GDM1 (cell line): ENCODE data around the gene FSD2.
"Not testable (repeated sequence)": the region's sequence is repeated elsewhere in the genome, so short reads cannot be mapped to it uniquely, and the experiment has no call there.

Experiments
- DNase-seq: peaks from one replicate; lab custom pipeline; 2025; lab: John Stamatoyannopoulos, UW

The FSD2 gene

DNA sequence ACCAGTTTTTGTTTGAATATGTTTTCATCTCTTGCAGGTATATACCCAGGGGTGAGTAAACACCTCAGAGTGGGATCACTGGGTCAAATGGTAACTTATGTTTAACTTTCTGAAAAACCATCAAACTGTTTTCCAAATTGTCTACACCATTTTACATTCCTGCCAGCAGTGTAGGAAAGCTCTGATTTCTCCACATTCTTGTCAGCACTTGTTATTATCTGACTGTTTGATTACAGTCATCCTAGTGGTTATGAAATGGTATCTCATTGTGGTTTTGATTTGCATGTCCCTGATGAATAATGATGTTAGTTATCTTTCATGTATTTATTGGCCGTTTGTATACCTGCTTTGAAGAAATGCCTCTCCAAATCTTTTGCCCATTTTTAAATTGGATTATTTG lies 13.8 kb downstream of the FSD2 start:
- no peak for DNase-seq

GRCh38 chr15:82790321-82790720 lies 15.5 kb downstream of the FSD2 start:
- DNase-seq, result no peak

GRCh38 chr15:82789491-82789890 lies 16.4 kb downstream of the FSD2 start:
- DNase-seq, result no peak

GRCh38 chr15:82788496-82788895 lies 17.4 kb downstream of the FSD2 start:
- DNase-seq, result no peak

DNA sequence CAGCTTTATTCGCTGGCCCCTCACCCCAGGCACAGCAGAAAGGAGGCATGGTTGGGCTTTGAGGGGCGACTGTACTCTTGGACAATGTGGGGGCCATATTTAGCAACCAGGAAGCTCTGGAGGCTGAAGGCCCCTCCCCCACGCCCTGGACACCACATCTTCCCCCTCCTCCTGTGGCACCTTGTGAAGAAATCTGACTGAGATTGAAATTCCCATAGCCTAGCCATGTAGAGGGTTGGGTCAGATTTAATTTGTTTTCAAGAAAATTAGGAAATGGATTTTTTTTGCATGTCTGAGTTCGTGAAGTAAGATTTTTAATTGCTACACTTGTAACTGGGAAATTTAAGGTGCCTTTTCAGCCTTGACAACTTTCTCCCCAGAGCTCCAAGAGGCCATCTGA lies 24.5 kb downstream of the FSD2 start:
- DNase-seq, result no peak

GRCh38 chr15:82778755-82779154 lies 27.1 kb downstream of the FSD2 start:
- no peak for DNase-seq

DNA sequence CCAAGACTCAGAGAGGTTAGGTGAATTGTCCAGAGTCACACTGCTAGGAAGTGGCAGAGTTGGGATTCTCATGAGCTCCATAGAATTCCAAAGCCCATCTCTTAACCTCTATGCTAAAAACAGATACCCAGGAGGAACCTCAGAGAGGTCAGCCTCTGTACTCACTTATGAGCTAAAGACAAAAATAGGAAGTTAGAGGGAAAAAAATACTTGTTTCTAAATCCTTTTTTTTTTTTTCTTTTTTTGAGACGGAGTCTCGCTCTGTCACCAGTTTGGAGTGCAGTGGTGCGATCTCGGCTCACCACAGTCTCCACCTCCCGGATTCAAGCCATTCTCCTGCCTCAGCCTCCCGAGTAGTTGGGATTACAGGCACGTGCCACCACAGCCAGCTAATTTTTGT lies 31.4 kb downstream of the FSD2 start:
- no peak for DNase-seq

DNA sequence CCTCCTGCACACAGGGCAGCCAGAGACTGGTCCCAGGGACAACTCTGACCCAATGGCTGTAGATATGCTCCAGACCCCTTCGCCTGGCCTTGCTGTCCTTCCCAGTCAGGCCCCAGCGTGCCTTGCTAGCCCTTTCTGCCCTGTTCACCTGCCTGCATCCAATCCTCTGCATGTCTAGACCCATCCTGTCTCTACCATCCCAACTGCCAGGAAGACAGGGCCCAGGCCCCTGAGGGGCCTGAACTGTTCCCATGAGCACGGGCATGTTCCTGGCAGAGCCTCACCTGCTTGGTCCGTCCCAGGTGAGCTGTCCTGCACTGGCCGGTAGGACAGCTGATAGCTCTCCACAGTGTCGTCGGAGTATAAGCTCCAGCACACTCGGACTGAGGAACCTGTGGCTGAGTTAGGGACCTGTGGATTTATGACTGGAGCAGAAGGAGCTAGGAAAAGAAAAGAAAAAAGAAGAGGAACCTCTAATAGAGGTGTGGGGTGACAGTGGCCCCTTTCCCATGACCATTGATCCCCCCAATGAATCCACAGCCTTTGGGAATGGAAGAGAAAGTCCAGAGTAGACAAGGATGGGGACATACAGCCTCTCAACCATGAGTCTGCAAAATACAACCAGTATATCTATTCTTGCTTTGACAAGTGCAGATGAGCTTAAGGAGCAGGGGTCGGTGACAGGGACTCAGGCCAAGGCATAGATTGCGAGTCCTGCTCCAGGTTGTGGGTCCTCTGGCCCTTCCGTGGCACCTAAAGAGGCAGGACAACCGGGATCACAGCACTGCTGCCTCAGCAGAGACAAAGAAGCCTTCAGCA lies 33.9 kb downstream of the FSD2 start:
- no peak for DNase-seq

GRCh38 chr15:82768414-82769054 lies 37.3 kb downstream of the FSD2 start:
- DNase-seq, result no peak

GRCh38 chr15:82767163-82767829 lies 38.6 kb downstream of the FSD2 start:
- DNase-seq, result no peak

- DNase-seq, result not testable (repeated sequence)
These were observed 39.7 kb downstream of the FSD2 start for GRCh38 chr15:82766201-82766600.

DNA sequence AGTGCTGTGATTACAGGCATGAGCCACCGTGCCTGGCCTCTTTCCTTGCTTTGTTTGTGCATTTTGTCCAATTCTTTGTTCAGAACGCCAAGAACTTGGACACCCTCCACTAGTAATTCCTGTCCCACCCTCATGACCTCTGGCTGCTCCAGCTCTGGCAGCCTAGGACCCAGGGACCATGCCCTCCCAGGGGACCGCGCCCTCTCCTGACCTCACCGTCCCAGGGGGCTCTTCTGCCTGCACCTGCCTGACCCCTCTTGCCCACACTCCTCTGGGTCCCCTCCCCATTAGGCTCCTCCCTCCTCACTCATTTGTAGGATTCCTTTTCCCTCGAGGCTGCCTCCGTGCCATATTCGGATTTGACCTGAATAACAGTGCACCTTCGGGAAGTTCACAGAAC lies 41.1 kb downstream of the FSD2 start:
- no peak for DNase-seq

GRCh38 chr15:82764117-82764490 lies 41.8 kb downstream of the FSD2 start:
- no peak for DNase-seq

DNA sequence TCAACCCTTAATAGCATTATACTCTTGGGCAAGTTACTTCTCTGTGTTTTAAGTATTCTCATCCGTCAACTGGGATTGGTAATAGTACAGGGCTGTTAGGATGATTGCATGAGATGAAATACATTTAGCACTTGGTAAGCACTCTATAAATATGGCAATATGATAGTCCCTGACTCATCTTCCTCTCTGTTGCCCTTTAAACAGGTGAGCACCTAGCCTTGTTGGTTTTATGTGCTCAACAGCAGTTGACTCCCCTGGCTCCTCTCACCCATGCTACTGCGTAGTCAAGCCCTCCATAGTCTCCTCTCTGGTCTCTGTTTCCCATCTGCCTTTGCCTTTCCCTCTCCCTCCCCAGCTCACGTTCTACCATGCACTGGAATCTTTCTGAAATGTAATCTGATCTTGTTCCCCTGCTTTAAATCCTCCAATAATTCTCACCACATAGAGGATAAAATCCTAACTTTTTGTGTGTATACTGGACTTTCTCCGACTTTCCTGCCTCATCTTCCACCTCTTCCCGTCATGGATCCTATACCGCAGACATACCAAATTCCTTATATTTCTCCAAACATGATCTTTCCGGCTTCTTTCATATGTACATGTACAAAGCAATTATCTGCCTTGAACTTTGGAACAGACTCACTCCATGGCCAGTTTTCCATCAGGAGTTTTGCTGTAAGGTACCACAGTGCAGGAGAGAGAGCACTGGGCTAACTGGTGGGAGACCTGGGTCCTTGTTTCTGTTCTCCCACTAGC lies 42.3 kb downstream of the FSD2 start:
- DNase-seq, result no peak

DNA sequence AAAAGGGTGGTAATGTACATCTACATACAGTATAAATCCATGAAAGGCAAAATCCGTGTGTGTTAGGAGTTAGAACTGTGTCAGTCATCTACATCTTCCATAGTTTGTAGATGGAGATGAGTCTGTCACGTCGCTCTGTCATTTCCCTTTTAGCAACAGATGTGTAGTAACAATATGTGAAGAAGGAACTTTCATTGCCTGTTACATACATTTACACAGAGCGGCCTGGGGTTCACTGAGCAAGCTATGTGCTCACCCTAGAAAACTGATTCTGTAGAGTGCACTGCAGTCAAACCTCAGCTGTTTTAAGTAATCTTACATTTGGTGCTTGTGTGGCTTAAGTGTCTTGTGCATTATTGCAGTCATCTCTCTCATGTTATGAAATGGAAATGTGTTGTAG lies 54.6 kb downstream of the FSD2 start:
- DNase-seq, result no peak

GRCh38 chr15:82750831-82751180 lies 55.1 kb downstream of the FSD2 start:
- DNase-seq, result no peak

DNA sequence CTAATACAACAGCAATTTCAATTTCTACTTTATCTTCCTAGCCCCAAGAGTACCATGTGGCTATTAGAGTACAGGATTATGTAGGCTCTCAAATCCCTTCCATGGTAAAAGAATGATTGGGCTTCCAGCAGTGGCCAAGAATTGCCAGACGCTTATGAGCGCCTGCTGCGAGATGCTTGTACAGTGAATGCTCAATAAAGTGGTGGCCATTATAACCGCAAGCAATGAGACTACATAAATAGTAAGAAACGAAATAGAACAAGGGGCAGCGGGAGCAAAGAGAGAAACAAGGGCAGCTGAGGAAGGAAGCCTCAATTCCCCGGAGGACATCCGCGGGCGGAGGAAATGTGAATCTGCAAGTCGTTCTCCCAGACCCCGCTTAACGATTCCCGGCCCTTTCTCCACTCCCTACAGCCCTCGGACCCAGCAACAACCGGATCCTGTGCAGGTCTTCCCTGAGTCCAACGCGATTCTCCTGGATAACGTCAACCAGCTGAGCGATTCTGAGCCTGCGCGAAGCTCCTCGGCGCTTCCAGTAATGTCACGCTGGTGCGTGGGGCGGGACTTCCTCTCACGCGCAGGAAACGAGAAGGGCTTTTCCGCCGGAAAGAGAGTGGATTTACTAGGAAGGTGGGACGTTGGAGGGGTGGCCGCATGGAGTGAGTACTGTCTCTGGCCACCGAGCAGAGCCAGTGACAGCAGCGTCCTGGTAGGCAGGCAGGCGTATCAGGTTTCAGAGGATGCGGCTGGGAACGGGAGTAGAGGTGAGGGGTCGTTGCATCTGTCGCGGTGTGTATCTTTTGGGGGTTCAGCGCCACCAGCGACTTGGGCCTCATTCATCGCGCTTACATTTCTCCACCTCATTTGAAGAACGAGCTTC lies 55.7 kb downstream of the FSD2 start:
- peak; percentile 85 for DNase-seq

DNA sequence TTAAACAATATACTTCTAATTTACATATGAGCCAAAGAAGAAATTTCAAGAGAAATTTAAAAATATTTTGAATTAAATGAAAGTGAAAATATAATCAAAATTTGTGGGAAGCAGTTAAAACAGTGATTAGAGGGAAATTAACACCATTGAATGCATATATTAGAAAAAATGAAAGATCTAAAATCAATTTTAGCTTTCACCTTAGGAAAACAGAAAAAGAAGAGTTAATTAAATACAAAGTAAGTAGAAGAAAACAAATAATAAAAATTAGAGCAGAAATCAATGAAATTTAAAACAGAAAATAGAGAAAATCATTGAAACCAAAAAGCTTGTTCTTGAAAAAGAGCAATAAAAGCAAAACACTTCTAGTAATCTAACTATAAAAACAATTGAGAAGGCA lies 57.6 kb downstream of the FSD2 start:
- DNase-seq, result no peak

- DNase-seq, result no peak
These were observed 62.1 kb downstream of the FSD2 start for GRCh38 chr15:82743810-82744209.

DNA sequence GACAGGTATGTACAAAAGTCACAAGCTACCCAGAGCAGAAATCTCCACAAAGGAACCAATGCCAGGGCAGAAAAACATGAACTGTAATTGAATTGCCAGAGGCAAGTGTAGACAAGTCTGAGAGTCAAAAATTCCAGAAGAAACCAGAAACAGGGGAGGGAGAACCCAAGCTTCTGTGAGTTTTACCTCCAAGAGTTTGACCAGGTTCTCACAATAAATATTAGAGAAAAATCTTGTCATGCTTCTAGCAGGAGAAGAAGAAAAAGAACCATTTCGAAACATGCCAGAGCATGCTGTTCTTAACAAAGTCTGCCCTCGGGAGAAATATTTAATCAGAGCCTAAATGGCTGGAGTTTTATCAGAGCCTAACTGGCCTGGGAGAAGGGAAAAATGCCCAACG lies 63.7 kb downstream of the FSD2 start:
- no peak for DNase-seq

GRCh38 chr15:82739086-82739485 lies 66.8 kb downstream of the FSD2 start:
- DNase-seq, result no peak

GRCh38 chr15:82737975-82738374 lies 67.9 kb downstream of the FSD2 start:
- no peak for DNase-seq
